Smooth muscle cell (in vitro differentiated cells): Measurements from ENCODE around the gene CLDN6. TPM values are rescaled to one million over a fixed set of nuclear protein-coding genes. Genes with fewer than 3 reads are reported as not detected.

Experiments used
- DNase-seq: peaks from one replicate; lab custom pipeline; 2025; ENCODE audit not compliant: unreplicated experiment; lab: John Stamatoyannopoulos, UW
- H2AFZ ChIP-seq: fragments of 200-600 bp; sonication (generic); 2 replicates; pipeline ENCODE4 v1.6.0; 2016; ENCODE audit warnings: antibody characterized with exemption, low read depth, mild to moderate bottlenecking
- H3F3A ChIP-seq: fragments of 200-600 bp; sonication (generic); 2 replicates; pipeline ENCODE4 v1.6.0; 2017; ENCODE audit warnings: antibody characterized with exemption, low read depth
- H3K27ac ChIP-seq: fragments of 200-600 bp; sonication (generic); 2 replicates; pipeline ENCODE4 v1.5.1; 2016; ENCODE audit warnings: low read depth, mild to moderate bottlenecking
- H3K27me3 ChIP-seq: fragments of 200-600 bp; sonication (generic); 2 replicates; pipeline ENCODE4 v1.6.1; 2016; ENCODE audit warnings: low read depth, mild to moderate bottlenecking
- H3K36me3 ChIP-seq: fragments of 200-600 bp; sonication (generic); 2 replicates; pipeline ENCODE4 v1.5.1; 2016; ENCODE audit warnings: low read depth
- H3K4me1 ChIP-seq: fragments of 200-600 bp; sonication (generic); 2 replicates; pipeline ENCODE4 v1.5.1; 2016; ENCODE audit warnings: low read depth
- H3K4me2 ChIP-seq: fragments of 200-600 bp; sonication (generic); 2 replicates; pipeline ENCODE4 v1.6.0; 2016; ENCODE audit warnings: mild to moderate bottlenecking
- H3K4me3 ChIP-seq: fragments of 200-600 bp; sonication (generic); 2 replicates; pipeline ENCODE4 v1.5.1; 2016; ENCODE audit warnings: mild to moderate bottlenecking
- H3K79me2 ChIP-seq: fragments of 200-600 bp; sonication (generic); 2 replicates; pipeline ENCODE4 v1.6.0; 2016; ENCODE audit warnings: low read depth, mild to moderate bottlenecking
- H3K9ac ChIP-seq: fragments of 200-600 bp; sonication (generic); 2 replicates; pipeline ENCODE4 v1.6.0; 2016; ENCODE audit warnings: low read depth
- H3K9me3 ChIP-seq: fragments of 200-600 bp; sonication (generic); replicated peaks from 2 replicates; pipeline ENCODE4 v1.5.1; 2016; ENCODE audit warnings: low read depth
- H4K20me1 ChIP-seq: fragments of 200-600 bp; sonication (generic); 2 replicates; pipeline ENCODE4 v1.6.0; 2016; ENCODE audit warnings: low read depth
- CTCF ChIP-seq: fragments of 200-600 bp; sonication (generic); IDR thresholded peaks from 2 replicates; pipeline ENCODE4 v1.5.1; 2017; ENCODE audit warnings: borderline replicate concordance, mild to moderate bottlenecking, antibody characterized with exemption; ENCODE audit not compliant: insufficient read depth, poor library complexity, severe bottlenecking
- WGBS: methylation state at CpG from one replicate; pipeline ENCODE4 v1.1.7; 2016; ENCODE audit warnings: low lambda C conversion rate; 5-methylcytosine and 5-hydroxymethylcytosine counted together
- polyA plus RNA-seq: library from polyadenylated mRNA; unstranded; fragments of >200 nt; fragmentation: Nextera tagmentation; extraction: Ambion mirVana; gene quantifications from 2 replicates; pipeline ENCODE4 v1.2.1, GENCODE V29; 2016
- total RNA-seq: library from RNA; depleted of rRNA; stranded (reverse); fragments of >200 nt; gene quantifications from 2 replicates; pipeline ENCODE4 v1.2.3, GENCODE V29; 2014

CLDN6 gene
- total and polyA plus RNA-seq, 2 experiments from 2014 or later: 55.4 to 113 TPM

GRCh38 chr16:3065069-3065741, 47.2 kb upstream of the CLDN6 start, which contains the start of gene IL32:
IL32 (plus strand) TSS chr16:3065640; CDS start chr16:3065812, 172 bp downstream.
- no peak for DNase-seq
- WGBS: 83% methylated on average over 13 of the region's 13 CpGs
- Histone ChIP-seq H3K27ac (no peak within 1 kb of the TSS), H3K4me3 (no peak within 1 kb of the TSS), H3K9ac (peak within 1 kb of the TSS; percentile 67), H3K79me2 (no peaks in the 10 kb centered on the region), H3K9me3 (no peaks in the 10 kb centered on the region), H3K27me3 (no peaks in the 10 kb centered on the region), H2AFZ (no peak within 1 kb of the TSS), H3K4me1 (no peaks in the 10 kb centered on the region), H3K36me3 (no peaks in the 10 kb centered on the region), H3F3A (peaks cover 8% of the 10 kb centered on the region), H3K4me2 (no peak within 1 kb of the TSS), H4K20me1 (no peaks in the 10 kb centered on the region)
- no peak for TF ChIP-seq CTCF

- H3K27me3 ChIP-seq: no peaks in the 10 kb centered on the region
- peaks cover 3% of the 10 kb centered on the region for H3K4me1 ChIP-seq
- no peak overlapping the region for H2AFZ ChIP-seq
- no peak for DNase-seq
- H3K27ac ChIP-seq: no peak overlapping the region
- no peak overlapping the region for H3K4me3 ChIP-seq
- WGBS: 92% methylated on average over 8 of the region's 8 CpGs
- H3F3A ChIP-seq: peaks cover 12% of the 10 kb centered on the region
- H3K4me2 ChIP-seq: no peak overlapping the region
- no peak for TF ChIP-seq CTCF
- no peaks in the 10 kb centered on the region for H3K79me2 ChIP-seq
- no peaks in the 10 kb centered on the region for H4K20me1 ChIP-seq
- no peak overlapping the region for H3K9ac ChIP-seq
- H3K36me3 ChIP-seq: no peaks in the 10 kb centered on the region
- H3K9me3 ChIP-seq: no peaks in the 10 kb centered on the region
Measured at GRCh38 chr16:3063625-3064386, 45.8 kb upstream of the CLDN6 start.

GRCh38 chr16:3062553-3062952, 44.6 kb upstream of the CLDN6 start:
- WGBS: 95% methylated on average over 6 of the region's 6 CpGs
- Histone ChIP-seq H3F3A (peaks cover 12% of the 10 kb centered on the region), H3K79me2 (no peaks in the 10 kb centered on the region), H3K4me2 (no peak overlapping the region), H3K27me3 (no peaks in the 10 kb centered on the region), H3K27ac (no peak overlapping the region), H3K9me3 (no peaks in the 10 kb centered on the region), H3K4me1 (peaks cover 7% of the 10 kb centered on the region), H3K9ac (no peak overlapping the region), H3K4me3 (no peak overlapping the region), H3K36me3 (no peaks in the 10 kb centered on the region), H2AFZ (no peak overlapping the region), H4K20me1 (peaks cover 8% of the 10 kb centered on the region)
- no peak for TF ChIP-seq CTCF
- no peak for DNase-seq
